Neural progenitor cell (in vitro differentiated cells): ENCODE data around the gene TRIM41. TPM values are rescaled to one million over a fixed set of nuclear protein-coding genes. Genes with fewer than 3 reads are reported as not detected.

Source experiments
- DNase-seq: peaks from one replicate; pipeline ENCODE4 v3.0.0-alpha.2; 2016; ENCODE audit warnings: low spot score
- H2AFZ ChIP-seq: fragments of 200-600 bp; sonication (generic); replicated peaks from 2 replicates; pipeline ENCODE4 v1.6.1; 2016; ENCODE audit warnings: antibody characterized with exemption
- H3F3A ChIP-seq: fragments of 200-600 bp; sonication (generic); 2 replicates; pipeline ENCODE4 v1.6.1; 2016; ENCODE audit warnings: antibody characterized with exemption, low read depth
- H3K27ac ChIP-seq: fragments of 200-600 bp; sonication (generic); 2 replicates; pipeline ENCODE4 v1.5.1; 2016; ENCODE audit warnings: mild to moderate bottlenecking
- H3K27me3 ChIP-seq: fragments of 200-600 bp; sonication (generic); 2 replicates; pipeline ENCODE4 v1.6.1; 2016; ENCODE audit warnings: mild to moderate bottlenecking, moderate library complexity
- H3K36me3 ChIP-seq: fragments of 200-600 bp; sonication (generic); 2 replicates; pipeline ENCODE4 v1.5.1; 2016
- H3K4me1 ChIP-seq: fragments of 200-600 bp; sonication (generic); 2 replicates; pipeline ENCODE4 v1.6.1; 2016; ENCODE audit warnings: mixed run types
- H3K4me2 ChIP-seq: fragments of 200-600 bp; sonication (generic); 2 replicates; pipeline ENCODE4 v1.6.1; 2016
- H3K4me3 ChIP-seq: fragments of 200-600 bp; sonication (generic); 2 replicates; pipeline ENCODE4 v1.5.1; 2016
- H3K79me2 ChIP-seq: fragments of 200-600 bp; sonication (generic); 2 replicates; pipeline ENCODE4 v1.6.1; 2016; ENCODE audit warnings: low read depth
- H3K9ac ChIP-seq: fragments of 200-600 bp; sonication (generic); 2 replicates; pipeline ENCODE4 v1.6.1; 2016
- H3K9me3 ChIP-seq: fragments of 200-600 bp; sonication (generic); 2 replicates; pipeline ENCODE4 v1.5.1; 2016; ENCODE audit warnings: low read depth
- H4K20me1 ChIP-seq: fragments of 200-600 bp; sonication (generic); 2 replicates; pipeline ENCODE4 v1.6.1; 2016; ENCODE audit warnings: low read depth
- H3K27ac Mint-ChIP-seq: 3 replicates; pipeline ENCODE4 v1.8.0; 2021; ENCODE audit warnings: mixed read lengths
- H3K27me3 Mint-ChIP-seq: 2 replicates; pipeline ENCODE4 v1.8.0; 2022; ENCODE audit warnings: low read depth, mild to moderate bottlenecking, inconsistent platforms, moderate library complexity, mixed read lengths; ENCODE audit not compliant: insufficient read depth
- H3K36me3 Mint-ChIP-seq: 3 replicates; pipeline ENCODE4 v1.8.0; 2021; ENCODE audit warnings: mixed read lengths
- H3K4me1 Mint-ChIP-seq: 3 replicates; pipeline ENCODE4 v1.8.0; 2021; ENCODE audit warnings: mixed read lengths
- H3K4me3 Mint-ChIP-seq: 3 replicates; pipeline ENCODE4 v1.8.0; 2021; ENCODE audit warnings: mild to moderate bottlenecking, moderate library complexity, mixed read lengths
- H3K9me3 Mint-ChIP-seq: 3 replicates; pipeline ENCODE4 v1.8.0; 2020; ENCODE audit warnings: mixed read lengths
- CTCF ChIP-seq: fragments of 200-600 bp; sonication (generic); IDR thresholded peaks from 2 replicates; pipeline ENCODE4 v1.5.1; 2017; ENCODE audit warnings: antibody characterized with exemption, mild to moderate bottlenecking
- EZH2 ChIP-seq: fragments of 200-600 bp; sonication (generic); IDR thresholded peaks from 2 replicates; pipeline ENCODE4 v1.6.1; 2017; ENCODE audit warnings: antibody characterized with exemption, mild to moderate bottlenecking, moderate library complexity
- EZH2phosphoT487 ChIP-seq: fragments of 200-600 bp; sonication (generic); IDR thresholded peaks from 2 replicates; pipeline ENCODE4 v1.6.1; 2017; ENCODE audit warnings: antibody characterized with exemption
- total RNA-seq: library from RNA; depleted of rRNA; stranded (reverse); fragments of >200 nt; gene quantifications from 2 replicates; pipeline ENCODE4 v1.2.3, GENCODE V29; 2015; ENCODE audit warnings: low replicate concordance

Gene TRIM41
- total RNA-seq, 1 donor from 2014 or later = 8.1 TPM

GRCh38 chr5:181224390-181225229 lies 1.5 kb downstream of the TRIM41 start:
- DNase-seq = no peak
- no peaks in the 10 kb centered on the region for H3K27me3 ChIP-seq
- H3K9ac ChIP-seq = peak overlapping the region; percentile 62
- peak overlapping the region; percentile 89 for H3K4me2 ChIP-seq
- no peaks in the 10 kb centered on the region for H4K20me1 ChIP-seq
- H3K36me3 ChIP-seq = no peaks in the 10 kb centered on the region
- peak overlapping the region; percentile 99 for H3K27ac Mint-ChIP-seq
- H3K9me3 ChIP-seq = no peaks in the 10 kb centered on the region
- H3K27me3 Mint-ChIP-seq = peaks cover 27% of the 10 kb centered on the region
- H2AFZ ChIP-seq = peak overlapping the region; percentile 93
- H3K36me3 Mint-ChIP-seq = peaks cover 12% of the 10 kb centered on the region
- TF ChIP-seq CTCF (no peak), EZH2phosphoT487 (no peak), EZH2 (no peak)
- H3K27ac ChIP-seq = no peak overlapping the region
- H3K9me3 Mint-ChIP-seq = peaks cover 8% of the 10 kb centered on the region
- peak overlapping the region; percentile 100 for H3K4me3 ChIP-seq
- H3K4me1 Mint-ChIP-seq = peaks cover 38% of the 10 kb centered on the region
- H3K79me2 ChIP-seq = peaks cover 49% of the 10 kb centered on the region
- peaks cover 7% of the 10 kb centered on the region for H3K4me1 ChIP-seq
- peak overlapping the region; percentile 99 for H3K4me3 Mint-ChIP-seq
- peaks cover 35% of the 10 kb centered on the region for H3F3A ChIP-seq

GRCh38 chr5:181229996-181230395 lies 6.9 kb downstream of the TRIM41 start:
- Mint-ChIP-seq H3K4me1 (peaks cover 10% of the 10 kb centered on the region), H3K4me3 (no peak overlapping the region), H3K27me3 (peaks cover 11% of the 10 kb centered on the region), H3K9me3 (no peaks in the 10 kb centered on the region), H3K27ac (peak overlapping the region; percentile 25), H3K36me3 (peaks cover 18% of the 10 kb centered on the region)
- Histone ChIP-seq H3K27me3 (no peaks in the 10 kb centered on the region), H4K20me1 (peaks cover 6% of the 10 kb centered on the region), H2AFZ (no peak overlapping the region), H3K4me3 (no peak overlapping the region), H3K27ac (no peak overlapping the region), H3K9ac (no peak overlapping the region), H3K79me2 (peaks cover 37% of the 10 kb centered on the region), H3K9me3 (no peaks in the 10 kb centered on the region), H3K4me2 (no peak overlapping the region), H3F3A (peaks cover 13% of the 10 kb centered on the region), H3K36me3 (no peaks in the 10 kb centered on the region), H3K4me1 (no peaks in the 10 kb centered on the region)
- TF ChIP-seq CTCF (no peak), EZH2 (no peak), EZH2phosphoT487 (no peak)
- DNase-seq = no peak

GRCh38 chr5:181230551-181230950 lies 7.5 kb downstream of the TRIM41 start:
- H3K4me2 ChIP-seq = no peak overlapping the region
- no peaks in the 10 kb centered on the region for H3K9me3 ChIP-seq
- no peak overlapping the region for H3K9ac ChIP-seq
- peaks cover 31% of the 10 kb centered on the region for H3K79me2 ChIP-seq
- H3K36me3 Mint-ChIP-seq = peaks cover 23% of the 10 kb centered on the region
- no peaks in the 10 kb centered on the region for H3K27me3 ChIP-seq
- peaks cover 6% of the 10 kb centered on the region for H3K4me1 Mint-ChIP-seq
- no peaks in the 10 kb centered on the region for H3K9me3 Mint-ChIP-seq
- H3K27ac ChIP-seq = no peak overlapping the region
- H3K36me3 ChIP-seq = no peaks in the 10 kb centered on the region
- no peaks in the 10 kb centered on the region for H3K4me1 ChIP-seq
- TF ChIP-seq CTCF (no peak), EZH2phosphoT487 (no peak), EZH2 (no peak)
- no peak overlapping the region for H3K4me3 Mint-ChIP-seq
- peaks cover 11% of the 10 kb centered on the region for H3K27me3 Mint-ChIP-seq
- H3K4me3 ChIP-seq = no peak overlapping the region
- DNase-seq = no peak
- H2AFZ ChIP-seq = no peak overlapping the region
- peaks cover 11% of the 10 kb centered on the region for H4K20me1 ChIP-seq
- no peak overlapping the region for H3K27ac Mint-ChIP-seq
- peaks cover 18% of the 10 kb centered on the region for H3F3A ChIP-seq
